Neuron (in vitro differentiated cells): ENCODE data around the gene ATP2C2.
"Not testable (repeated sequence)": the region's sequence is repeated elsewhere in the genome, so short reads cannot be mapped to it uniquely, and the experiment has no call there.

Experiments
- H2AFZ ChIP-seq: one replicate; pipeline ENCODE4 v1.6.1; 2013; ENCODE audit warnings: low read depth, mild to moderate bottlenecking, inconsistent platforms, low read length, moderate library complexity
- H3K27me3 ChIP-seq: one replicate; pipeline ENCODE4 v1.6.1; 2013; ENCODE audit warnings: low read length; ENCODE audit not compliant: insufficient read depth
- H3K36me3 ChIP-seq: one replicate; pipeline ENCODE4 v1.6.1; 2013; ENCODE audit warnings: low read length; ENCODE audit not compliant: insufficient read depth
- H3K4me1 ChIP-seq: one replicate; pipeline ENCODE4 v1.6.1; 2013; ENCODE audit warnings: low read length; ENCODE audit not compliant: insufficient read depth
- H3K4me3 ChIP-seq: 2 replicates; pipeline ENCODE4 v1.5.1; 2013; ENCODE audit warnings: mild to moderate bottlenecking, low read length, moderate library complexity
- H3K9me3 ChIP-seq: one replicate; pipeline ENCODE4 v1.6.1; 2013; ENCODE audit warnings: low read length

The ATP2C2 gene

DNA sequence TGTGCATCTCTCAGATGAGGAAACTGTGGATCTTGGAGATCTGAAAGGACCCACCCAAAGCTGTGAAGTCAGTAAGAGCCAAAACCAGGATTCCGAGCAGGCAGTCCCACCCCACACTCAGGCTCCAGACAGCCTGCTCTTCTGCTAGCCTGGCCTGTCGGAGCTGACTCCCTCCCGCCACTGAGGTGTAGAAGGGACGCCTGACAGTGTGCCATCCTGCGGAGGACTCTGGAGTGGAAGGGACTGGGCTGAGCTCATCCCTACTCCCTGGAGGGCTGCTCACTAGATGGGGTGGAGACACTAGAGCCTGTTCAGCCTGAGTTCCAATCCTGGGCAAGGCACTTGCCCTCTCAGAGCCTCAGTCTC, 37.7 kb upstream of the ATP2C2 start:
- Histone ChIP-seq H3K27me3 (no peaks in the 10 kb centered on the region), H3K4me3 (no peak overlapping the region), H3K4me1 (no peaks in the 10 kb centered on the region), H2AFZ (no peak overlapping the region), H3K36me3 (no peaks in the 10 kb centered on the region), H3K9me3 (peaks cover 5% of the 10 kb centered on the region)

GRCh38 chr16:84331998-84332780, 36.1 kb upstream of the ATP2C2 start:
- no peaks in the 10 kb centered on the region for H3K4me1 ChIP-seq
- no peak overlapping the region for H2AFZ ChIP-seq

DNA sequence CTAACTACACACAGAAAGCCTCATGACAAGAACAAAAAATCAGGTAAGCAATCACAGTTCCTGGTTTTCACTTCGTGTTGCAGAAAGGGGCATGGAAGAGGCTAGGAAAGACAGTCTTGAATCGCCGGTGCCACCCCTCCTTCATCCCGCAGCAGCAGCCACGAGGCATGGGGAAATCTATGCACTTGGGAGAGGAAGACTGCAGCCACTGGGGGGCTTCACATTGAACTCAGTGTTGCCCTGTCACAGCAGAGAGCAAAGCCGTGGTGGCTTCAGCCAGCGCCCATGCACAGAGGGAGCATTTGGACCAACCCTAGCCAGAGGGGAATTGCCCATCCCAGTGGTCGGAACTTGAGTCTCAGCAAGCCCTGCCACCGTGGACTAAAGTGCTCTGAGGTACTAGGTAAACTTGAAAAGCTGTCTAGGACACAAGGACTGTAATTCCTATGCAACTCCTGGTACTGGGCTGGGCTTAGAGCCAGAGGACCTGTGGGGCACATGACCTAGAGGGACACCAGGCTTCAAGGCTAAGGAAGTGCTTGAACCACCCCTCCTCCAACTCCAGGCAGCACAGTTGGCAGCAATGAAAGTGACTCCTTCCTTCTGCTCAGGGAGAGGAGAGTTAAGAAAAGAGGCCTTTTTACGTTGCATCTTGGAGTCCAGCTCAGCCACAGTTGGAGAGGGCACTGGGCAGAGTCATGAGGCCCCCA, 35.2 kb upstream of the ATP2C2 start:
- Histone ChIP-seq H2AFZ (no peak overlapping the region), H3K27me3 (no peaks in the 10 kb centered on the region), H3K36me3 (no peaks in the 10 kb centered on the region), H3K9me3 (peaks cover 2% of the 10 kb centered on the region), H3K4me3 (no peak overlapping the region), H3K4me1 (no peaks in the 10 kb centered on the region)

More at GRCh38 chr16:84331998-84332780, 36.1 kb upstream of the ATP2C2 start:
- no peaks in the 10 kb centered on the region for H3K27me3 ChIP-seq
- no peaks in the 10 kb centered on the region for H3K36me3 ChIP-seq
- peaks cover 5% of the 10 kb centered on the region for H3K9me3 ChIP-seq
- H3K4me3 ChIP-seq, result no peak overlapping the region

- peaks cover 2% of the 10 kb centered on the region for H3K9me3 ChIP-seq
- H3K27me3 ChIP-seq, result no peaks in the 10 kb centered on the region
- no peaks in the 10 kb centered on the region for H3K4me1 ChIP-seq
- no peak overlapping the region for H3K4me3 ChIP-seq
- no peak overlapping the region for H2AFZ ChIP-seq
- no peaks in the 10 kb centered on the region for H3K36me3 ChIP-seq
Observed at GRCh38 chr16:84334058-84334457, 34.3 kb upstream of the ATP2C2 start.

GRCh38 chr16:84334482-84334881, 33.9 kb upstream of the ATP2C2 start:
- H3K27me3 ChIP-seq, result no peaks in the 10 kb centered on the region
- H3K4me1 ChIP-seq, result no peaks in the 10 kb centered on the region
- H3K9me3 ChIP-seq, result peaks cover 2% of the 10 kb centered on the region
- H3K4me3 ChIP-seq, result no peak overlapping the region
- H3K36me3 ChIP-seq, result no peaks in the 10 kb centered on the region
- H2AFZ ChIP-seq, result no peak overlapping the region

DNA sequence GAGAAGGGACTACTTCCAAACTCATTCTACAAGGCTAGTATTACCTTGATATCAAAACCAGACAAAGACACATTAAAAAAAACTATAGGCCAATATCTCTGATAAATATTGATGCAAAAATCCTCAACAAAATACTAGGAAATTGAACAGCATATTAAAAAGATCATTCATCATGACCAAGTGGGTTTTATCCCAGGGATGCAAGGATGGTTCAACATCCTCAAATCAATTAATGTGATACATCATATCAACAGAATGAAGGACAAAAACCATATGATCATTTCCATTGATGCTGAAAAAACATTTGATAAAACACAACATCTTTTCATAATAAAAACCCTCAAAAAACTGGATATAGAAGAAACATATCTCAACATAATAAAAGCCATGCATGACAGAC, 31.1 kb upstream of the ATP2C2 start:
- not testable (repeated sequence) for H3K9me3 ChIP-seq, H3K4me3 ChIP-seq, H3K27me3 ChIP-seq, H3K4me1 ChIP-seq, H2AFZ ChIP-seq, H3K36me3 ChIP-seq

- Histone ChIP-seq H3K27me3 (no peaks in the 10 kb centered on the region), H3K36me3 (no peaks in the 10 kb centered on the region), H3K4me1 (no peaks in the 10 kb centered on the region), H3K4me3 (no peak overlapping the region), H2AFZ (no peak overlapping the region), H3K9me3 (peaks cover 4% of the 10 kb centered on the region)
Observed at GRCh38 chr16:84339311-84339710, 29.0 kb upstream of the ATP2C2 start.

GRCh38 chr16:84339766-84340165, 28.6 kb upstream of the ATP2C2 start:
- Histone ChIP-seq H3K4me3 (no peak overlapping the region), H3K4me1 (no peaks in the 10 kb centered on the region), H2AFZ (no peak overlapping the region), H3K36me3 (no peaks in the 10 kb centered on the region), H3K27me3 (no peaks in the 10 kb centered on the region), H3K9me3 (peaks cover 3% of the 10 kb centered on the region)

DNA sequence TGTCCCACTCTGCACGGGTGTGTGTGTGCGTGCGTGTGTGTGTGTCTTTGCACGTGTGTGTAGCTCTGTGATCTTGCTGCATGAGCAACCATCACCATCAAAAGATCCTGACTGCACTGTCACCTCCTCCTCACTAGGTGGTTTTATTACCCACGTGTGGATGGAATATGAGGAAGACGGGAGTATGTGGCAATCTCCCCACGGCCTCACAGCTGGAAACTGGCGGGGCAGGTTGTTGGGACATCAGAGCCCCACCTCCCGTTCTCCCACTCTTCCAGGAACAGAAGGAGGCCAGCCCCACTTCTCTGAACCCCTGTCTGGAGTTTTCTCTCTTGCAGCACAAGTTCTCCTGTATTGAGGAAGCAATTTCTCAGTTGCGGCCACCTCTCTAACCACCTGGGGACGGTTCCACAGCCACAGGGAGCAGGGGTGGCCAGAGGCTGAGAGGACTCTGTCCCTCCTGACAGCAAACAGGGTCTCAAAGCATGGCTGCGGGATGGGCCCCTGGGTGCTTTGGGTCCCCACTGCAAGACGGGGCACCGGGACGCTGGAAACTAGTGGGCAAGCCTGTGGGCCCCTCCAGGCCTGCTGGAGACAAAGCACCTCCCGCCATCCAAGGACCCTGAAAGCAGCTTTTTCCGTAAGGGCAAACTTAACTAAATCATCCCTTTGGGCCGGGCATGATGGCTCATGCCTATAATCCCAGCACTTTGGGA, 27.9 kb upstream of the ATP2C2 start:
- Histone ChIP-seq H3K4me3 (no peak overlapping the region), H3K9me3 (peaks cover 2% of the 10 kb centered on the region), H3K27me3 (no peaks in the 10 kb centered on the region), H3K36me3 (no peaks in the 10 kb centered on the region), H2AFZ (no peak overlapping the region), H3K4me1 (no peaks in the 10 kb centered on the region)

GRCh38 chr16:84341528-84342295, 26.6 kb upstream of the ATP2C2 start:
- H3K9me3 ChIP-seq, result peaks cover 2% of the 10 kb centered on the region
- H3K4me1 ChIP-seq, result no peaks in the 10 kb centered on the region
- H3K27me3 ChIP-seq, result no peaks in the 10 kb centered on the region
- H3K4me3 ChIP-seq, result no peak overlapping the region
- H3K36me3 ChIP-seq, result no peaks in the 10 kb centered on the region
- no peak overlapping the region for H2AFZ ChIP-seq

- H3K4me3 ChIP-seq, H3K4me1 ChIP-seq, H2AFZ ChIP-seq, H3K36me3 ChIP-seq, H3K27me3 ChIP-seq, H3K9me3 ChIP-seq: not testable (repeated sequence)
Observed at GRCh38 chr16:84343800-84344199, 24.5 kb upstream of the ATP2C2 start.

DNA sequence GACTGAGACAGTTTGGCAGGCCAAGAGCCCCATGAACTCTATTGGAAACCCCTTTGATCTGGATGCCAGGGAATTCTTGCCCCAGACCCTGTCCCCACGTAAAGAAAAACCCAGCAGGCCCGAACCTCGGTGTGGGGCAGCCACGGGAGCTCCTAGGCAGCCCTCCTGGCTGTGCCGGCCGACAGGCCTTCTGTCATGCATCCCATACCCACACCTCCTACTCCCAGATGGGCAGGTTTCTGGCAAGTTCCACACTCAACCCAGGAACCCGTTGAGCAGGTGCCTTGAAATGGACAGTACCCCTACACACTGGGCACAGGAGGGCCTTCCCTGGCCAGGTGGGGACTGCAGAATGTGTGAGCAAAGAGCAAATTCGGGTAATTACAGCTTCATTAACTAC, 23.6 kb upstream of the ATP2C2 start:
- Histone ChIP-seq H2AFZ (no peak overlapping the region), H3K27me3 (no peaks in the 10 kb centered on the region), H3K9me3 (peaks cover 2% of the 10 kb centered on the region)

DNA sequence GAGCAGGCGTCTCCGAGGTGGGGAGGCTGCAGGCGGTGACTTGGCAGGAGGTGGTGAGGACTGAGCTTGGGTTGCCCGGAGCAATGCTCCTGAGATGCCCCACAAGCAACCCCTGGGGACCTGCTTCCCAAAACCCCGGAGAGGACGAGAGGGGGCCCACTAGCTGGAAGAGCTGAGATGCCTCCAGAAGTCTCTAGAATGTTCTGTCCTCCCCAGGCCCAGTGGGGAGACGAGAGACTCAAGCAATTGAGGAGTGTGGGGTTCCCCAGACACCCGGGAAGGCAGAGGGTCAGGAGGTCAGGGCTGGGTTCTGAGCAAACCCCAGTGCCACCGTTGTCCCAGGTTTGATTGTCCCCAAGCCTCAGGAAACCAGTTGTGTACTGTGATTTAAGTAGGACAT, 21.2 kb upstream of the ATP2C2 start:
- no peak overlapping the region for H3K4me3 ChIP-seq
- no peaks in the 10 kb centered on the region for H3K27me3 ChIP-seq
- H3K9me3 ChIP-seq, result peaks cover 4% of the 10 kb centered on the region
- peaks cover 6% of the 10 kb centered on the region for H3K4me1 ChIP-seq
- H2AFZ ChIP-seq, result no peak overlapping the region
- no peaks in the 10 kb centered on the region for H3K36me3 ChIP-seq

More for the DNA sequence above, 23.6 kb upstream of the ATP2C2 start:
- Histone ChIP-seq H3K36me3 (no peaks in the 10 kb centered on the region), H3K4me3 (no peak overlapping the region), H3K4me1 (no peaks in the 10 kb centered on the region)
